ENCODE data around the gene NPC1. TPM values are rescaled to one million over a fixed set of nuclear protein-coding genes. Genes with fewer than 3 reads are reported as not detected.

NPC1 gene
- total and polyA plus RNA-seq, 2 donors (not counting 3 experiments of a cell fraction or from before 2014, with no cell fraction given), result 40.6 to 45.2 TPM

GRCh38 chr18:23599809-23600208, 13.5 kb upstream of the NPC1 start:
- no peak for DNase-seq (ENCODE audit: low read depth, low spot score)
- Histone ChIP-seq H4K20me1 (replicated peaks; ENCODE audit: control insufficient read depth, extremely low read depth, insufficient read depth, low read length) (no peaks in the 10 kb centered on the region), H3K4me2 (ENCODE audit: insufficient read depth, low read length) (no peak overlapping the region), H3K9ac (replicated peaks; ENCODE audit: extremely low read depth, insufficient read depth, low read length) (no peak overlapping the region), H2AFZ (ENCODE audit: low read depth, low read length) (no peak overlapping the region), H3K4me3 (replicated peaks in 1 of 3; ENCODE audit: insufficient read depth in 1 of 3, low read depth in 1 of 3, low read length in 3 of 3) (no peak overlapping the region), H3K36me3 (ENCODE audit: control insufficient read depth in 2 of 2, extremely low read depth in 1 of 2, insufficient read depth in 2 of 2, low read length in 2 of 2) (no peaks in the 10 kb centered on the region), H3K27me3 (ENCODE audit: control insufficient read depth in 2 of 2, insufficient read depth in 2 of 2, low read length in 2 of 2) (peaks cover 0 to 8% of the 10 kb centered on the region in 2 experiments), H3K9me3 (replicated peaks; ENCODE audit: control insufficient read depth, insufficient read depth, low read length) (no peaks in the 10 kb centered on the region), H3K9me1 (replicated peaks; ENCODE audit: control insufficient read depth, extremely low read depth, insufficient read depth, low read length) (no peaks in the 10 kb centered on the region), H3K27ac (ENCODE audit: insufficient read depth, low read depth, low read length) (no peak overlapping the region), H3K4me1 (ENCODE audit: control insufficient read depth, extremely low read depth, insufficient read depth, low read length) (no peaks in the 10 kb centered on the region), H3K79me2 (ENCODE audit: control insufficient read depth, insufficient read depth, low read length) (no peaks in the 10 kb centered on the region)
- FAIRE-seq, result no peak
- POLR2A ChIA-PET, result no interaction called here
- intact Hi-C loops (cut with micrococcal nuclease), result no loop called here
- no TSS peak for BruUV-seq (replicated peaks)
- CTCF ChIA-PET, result interaction anchor here (0.8 kb wide), 1 partner anchor 103 kb away, joined by 3 read pairs; no protein-coding TSS in a partner anchor
- TF ChIP-seq FOS (IDR thresholded peaks at IDR 0.05; ENCODE audit: borderline replicate concordance, insufficient read depth, low read length), result no peak
- dilution Hi-C loops (cut with MboI; ENCODE audit: extremely low pct_ligation_motif_present, low sequenced_read_pairs), result loop anchor here (25.0 kb wide), 1 partner anchor 512 kb away; no protein-coding TSS in a partner anchor

- Histone ChIP-seq H3K4me3 (replicated peaks in 1 of 3; ENCODE audit: insufficient read depth in 1 of 3, low read depth in 1 of 3, low read length in 3 of 3) (no peak overlapping the region), H3K4me1 (ENCODE audit: control insufficient read depth, extremely low read depth, insufficient read depth, low read length) (peaks cover 11% of the 10 kb centered on the region), H3K27me3 (ENCODE audit: control insufficient read depth in 2 of 2, insufficient read depth in 2 of 2, low read length in 2 of 2) (peaks cover 0 to 3% of the 10 kb centered on the region in 2 experiments), H3K9ac (replicated peaks; ENCODE audit: extremely low read depth, insufficient read depth, low read length) (no peak overlapping the region), H3K79me2 (ENCODE audit: control insufficient read depth, insufficient read depth, low read length) (no peaks in the 10 kb centered on the region), H3K4me2 (ENCODE audit: insufficient read depth, low read length) (no peak overlapping the region), H3K9me3 (replicated peaks; ENCODE audit: control insufficient read depth, insufficient read depth, low read length) (no peaks in the 10 kb centered on the region), H3K9me1 (replicated peaks; ENCODE audit: control insufficient read depth, extremely low read depth, insufficient read depth, low read length) (no peaks in the 10 kb centered on the region), H3K36me3 (ENCODE audit: control insufficient read depth in 2 of 2, extremely low read depth in 1 of 2, insufficient read depth in 2 of 2, low read length in 2 of 2) (no peaks in the 10 kb centered on the region), H3K27ac (ENCODE audit: insufficient read depth, low read depth, low read length) (no peak overlapping the region), H4K20me1 (replicated peaks; ENCODE audit: control insufficient read depth, extremely low read depth, insufficient read depth, low read length) (no peaks in the 10 kb centered on the region), H2AFZ (ENCODE audit: low read depth, low read length) (peak overlapping the region; percentile 59)
- POLR2A ChIA-PET, result interaction anchor here (1.0 kb wide), 1 partner anchor 10 kb away, joined by 3 read pairs; the partner anchor contains the start of gene NPC1
- DNase-seq (ENCODE audit: low read depth, low spot score), result no peak
- CTCF ChIA-PET, result no interaction called here
- BruUV-seq (replicated peaks), result no TSS peak
- no peak for FAIRE-seq
- TF ChIP-seq EZH2 (IDR thresholded peaks at IDR 0.05; ENCODE audit: borderline replicate concordance, low read depth, low read length, severe bottlenecking), result no peak
- no peak for TF ChIP-seq CTCF (IDR thresholded peaks at IDR 0.05; ENCODE audit: extremely low read depth in 1 of 2, insufficient read depth in 1 of 2, low read depth in 1 of 2, low read length in 2 of 2)
- no peak for TF ChIP-seq POLR2A (IDR thresholded peaks at IDR 0.05; ENCODE audit: low read depth, low read length)
- TF ChIP-seq GATA2 (IDR thresholded peaks at IDR 0.05; ENCODE audit: insufficient read depth, insufficient read length, low read depth, low read length), result no peak
- TF ChIP-seq MAX (IDR thresholded peaks at IDR 0.05; ENCODE audit: insufficient read depth, insufficient read length), result no peak
- no peak for TF ChIP-seq MYC (IDR thresholded peaks at IDR 0.05; ENCODE audit: low read depth, low read length)
- TF ChIP-seq POLR2AphosphoS5 (IDR thresholded peaks at IDR 0.05; ENCODE audit: insufficient read depth, low read depth, low read length), result no peak
- TF ChIP-seq JUN (IDR thresholded peaks at IDR 0.05; ENCODE audit: borderline replicate concordance, insufficient read depth, insufficient read length, low read depth), result no peak
- TF ChIP-seq FOS (IDR thresholded peaks at IDR 0.05; ENCODE audit: borderline replicate concordance, insufficient read depth, low read length), result no peak
- intact Hi-C loops (cut with micrococcal nuclease) (no loop called here), dilution Hi-C loops (cut with MboI; ENCODE audit: extremely low pct_ligation_motif_present, low sequenced_read_pairs) (no loop called here)
Observed at GRCh38 chr18:23596183-23596582, 9.9 kb upstream of the NPC1 start.

Data from endothelial cell of umbilical vein (primary cell).